ENCODE measurements around the gene SORBS1. TPM values are rescaled to one million over a fixed set of nuclear protein-coding genes. Genes with fewer than 3 reads are reported as not detected.

SORBS1 gene
- total and polyA plus RNA-seq, 9 of the 15 experiments (the other 6 are each of a cell fraction or from before 2014, with no cell fraction given), result 2.0 to 13.3 (median 6.5) TPM

DNA sequence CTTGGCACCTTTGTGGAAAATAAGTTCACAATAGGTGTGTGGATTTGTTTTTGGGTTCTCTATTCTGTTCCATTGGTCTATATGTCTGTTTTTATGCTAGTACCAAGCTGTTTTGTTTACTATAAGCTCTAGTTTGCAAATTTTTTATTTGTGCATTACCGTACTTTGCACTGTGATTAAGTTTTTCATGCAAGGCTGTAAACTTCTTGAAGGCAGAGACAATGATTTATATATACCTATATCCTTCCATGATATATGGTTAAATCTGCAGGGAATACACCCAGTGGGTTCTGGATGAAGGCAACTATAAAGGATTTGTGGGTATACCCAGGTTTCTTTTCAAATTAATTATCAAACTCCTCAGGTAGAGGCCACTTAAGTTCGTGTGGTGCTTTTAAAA lies 178.6 kb downstream of the SORBS1 start (continued):
- TF ChIP-seq, protein P1, sequence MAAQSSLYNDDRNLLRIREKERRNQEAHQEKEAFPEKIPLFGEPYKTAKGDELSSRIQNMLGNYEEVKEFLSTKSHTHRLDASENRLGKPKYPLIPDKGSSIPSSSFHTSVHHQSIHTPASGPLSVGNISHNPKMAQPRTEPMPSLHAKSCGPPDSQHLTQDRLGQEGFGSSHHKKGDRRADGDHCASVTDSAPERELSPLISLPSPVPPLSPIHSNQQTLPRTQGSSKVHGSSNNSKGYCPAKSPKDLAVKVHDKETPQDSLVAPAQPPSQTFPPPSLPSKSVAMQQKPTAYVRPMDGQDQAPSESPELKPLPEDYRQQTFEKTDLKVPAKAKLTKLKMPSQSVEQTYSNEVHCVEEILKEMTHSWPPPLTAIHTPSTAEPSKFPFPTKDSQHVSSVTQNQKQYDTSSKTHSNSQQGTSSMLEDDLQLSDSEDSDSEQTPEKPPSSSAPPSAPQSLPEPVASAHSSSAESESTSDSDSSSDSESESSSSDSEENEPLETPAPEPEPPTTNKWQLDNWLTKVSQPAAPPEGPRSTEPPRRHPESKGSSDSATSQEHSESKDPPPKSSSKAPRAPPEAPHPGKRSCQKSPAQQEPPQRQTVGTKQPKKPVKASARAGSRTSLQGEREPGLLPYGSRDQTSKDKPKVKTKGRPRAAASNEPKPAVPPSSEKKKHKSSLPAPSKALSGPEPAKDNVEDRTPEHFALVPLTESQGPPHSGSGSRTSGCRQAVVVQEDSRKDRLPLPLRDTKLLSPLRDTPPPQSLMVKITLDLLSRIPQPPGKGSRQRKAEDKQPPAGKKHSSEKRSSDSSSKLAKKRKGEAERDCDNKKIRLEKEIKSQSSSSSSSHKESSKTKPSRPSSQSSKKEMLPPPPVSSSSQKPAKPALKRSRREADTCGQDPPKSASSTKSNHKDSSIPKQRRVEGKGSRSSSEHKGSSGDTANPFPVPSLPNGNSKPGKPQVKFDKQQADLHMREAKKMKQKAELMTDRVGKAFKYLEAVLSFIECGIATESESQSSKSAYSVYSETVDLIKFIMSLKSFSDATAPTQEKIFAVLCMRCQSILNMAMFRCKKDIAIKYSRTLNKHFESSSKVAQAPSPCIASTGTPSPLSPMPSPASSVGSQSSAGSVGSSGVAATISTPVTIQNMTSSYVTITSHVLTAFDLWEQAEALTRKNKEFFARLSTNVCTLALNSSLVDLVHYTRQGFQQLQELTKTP (IDR thresholded peaks at IDR 0.05; ENCODE audit: low read depth in 1 of 2, partially characterized antibody in 2 of 2), result no peak
- TF ChIP-seq ZNF41 (CRISPR knock-in tag; conservative IDR thresholded peaks at IDR 0.05) (no peak), CBX1 (IDR thresholded peaks at IDR 0.05; ENCODE audit: low read depth) (no peak), POLR2AphosphoS2 (IDR thresholded peaks at IDR 0.05; ENCODE audit: low read length) (no peak), SAP30 (IDR thresholded peaks at IDR 0.05; ENCODE audit: borderline replicate concordance, insufficient read depth, low read depth, low read length, poor library complexity, severe bottlenecking) (no peak), SETDB1 (IDR thresholded peaks at IDR 0.05; ENCODE audit: low read length) (no peak), ZNF316 (IDR thresholded peaks at IDR 0.05) (no peak), MAFK (IDR thresholded peaks at IDR 0.05; ENCODE audit: low read length) (no peak), MECOM (CRISPR knock-in tag; IDR thresholded peaks at IDR 0.05) (no peak), ZNF436 (CRISPR knock-in tag; IDR thresholded peaks at IDR 0.05) (no peak), TGIF2 (CRISPR knock-in tag; IDR thresholded peaks at IDR 0.05) (no peak), PHTF2 (CRISPR knock-in tag; IDR thresholded peaks at IDR 0.05) (no peak)
- TF ChIP-seq, protein P2, sequence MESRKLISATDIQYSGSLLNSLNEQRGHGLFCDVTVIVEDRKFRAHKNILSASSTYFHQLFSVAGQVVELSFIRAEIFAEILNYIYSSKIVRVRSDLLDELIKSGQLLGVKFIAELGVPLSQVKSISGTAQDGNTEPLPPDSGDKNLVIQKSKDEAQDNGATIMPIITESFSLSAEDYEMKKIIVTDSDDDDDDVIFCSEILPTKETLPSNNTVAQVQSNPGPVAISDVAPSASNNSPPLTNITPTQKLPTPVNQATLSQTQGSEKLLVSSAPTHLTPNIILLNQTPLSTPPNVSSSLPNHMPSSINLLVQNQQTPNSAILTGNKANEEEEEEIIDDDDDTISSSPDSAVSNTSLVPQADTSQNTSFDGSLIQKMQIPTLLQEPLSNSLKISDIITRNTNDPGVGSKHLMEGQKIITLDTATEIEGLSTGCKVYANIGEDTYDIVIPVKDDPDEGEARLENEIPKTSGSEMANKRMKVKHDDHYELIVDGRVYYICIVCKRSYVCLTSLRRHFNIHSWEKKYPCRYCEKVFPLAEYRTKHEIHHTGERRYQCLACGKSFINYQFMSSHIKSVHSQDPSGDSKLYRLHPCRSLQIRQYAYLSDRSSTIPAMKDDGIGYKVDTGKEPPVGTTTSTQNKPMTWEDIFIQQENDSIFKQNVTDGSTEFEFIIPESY (CRISPR knock-in tag; IDR thresholded peaks at IDR 0.05), result no peak
- TF ChIP-seq, protein P3, sequence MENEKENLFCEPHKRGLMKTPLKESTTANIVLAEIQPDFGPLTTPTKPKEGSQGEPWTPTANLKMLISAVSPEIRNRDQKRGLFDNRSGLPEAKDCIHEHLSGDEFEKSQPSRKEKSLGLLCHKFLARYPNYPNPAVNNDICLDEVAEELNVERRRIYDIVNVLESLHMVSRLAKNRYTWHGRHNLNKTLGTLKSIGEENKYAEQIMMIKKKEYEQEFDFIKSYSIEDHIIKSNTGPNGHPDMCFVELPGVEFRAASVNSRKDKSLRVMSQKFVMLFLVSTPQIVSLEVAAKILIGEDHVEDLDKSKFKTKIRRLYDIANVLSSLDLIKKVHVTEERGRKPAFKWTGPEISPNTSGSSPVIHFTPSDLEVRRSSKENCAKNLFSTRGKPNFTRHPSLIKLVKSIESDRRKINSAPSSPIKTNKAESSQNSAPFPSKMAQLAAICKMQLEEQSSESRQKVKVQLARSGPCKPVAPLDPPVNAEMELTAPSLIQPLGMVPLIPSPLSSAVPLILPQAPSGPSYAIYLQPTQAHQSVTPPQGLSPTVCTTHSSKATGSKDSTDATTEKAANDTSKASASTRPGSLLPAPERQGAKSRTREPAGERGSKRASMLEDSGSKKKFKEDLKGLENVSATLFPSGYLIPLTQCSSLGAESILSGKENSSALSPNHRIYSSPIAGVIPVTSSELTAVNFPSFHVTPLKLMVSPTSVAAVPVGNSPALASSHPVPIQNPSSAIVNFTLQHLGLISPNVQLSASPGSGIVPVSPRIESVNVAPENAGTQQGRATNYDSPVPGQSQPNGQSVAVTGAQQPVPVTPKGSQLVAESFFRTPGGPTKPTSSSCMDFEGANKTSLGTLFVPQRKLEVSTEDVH (IDR thresholded peaks at IDR 0.05; ENCODE audit: low read depth, partially characterized antibody), result no peak
- TF ChIP-seq, protein P4, sequence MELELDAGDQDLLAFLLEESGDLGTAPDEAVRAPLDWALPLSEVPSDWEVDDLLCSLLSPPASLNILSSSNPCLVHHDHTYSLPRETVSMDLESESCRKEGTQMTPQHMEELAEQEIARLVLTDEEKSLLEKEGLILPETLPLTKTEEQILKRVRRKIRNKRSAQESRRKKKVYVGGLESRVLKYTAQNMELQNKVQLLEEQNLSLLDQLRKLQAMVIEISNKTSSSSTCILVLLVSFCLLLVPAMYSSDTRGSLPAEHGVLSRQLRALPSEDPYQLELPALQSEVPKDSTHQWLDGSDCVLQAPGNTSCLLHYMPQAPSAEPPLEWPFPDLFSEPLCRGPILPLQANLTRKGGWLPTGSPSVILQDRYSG (tag; conservative IDR thresholded peaks at IDR 0.05; ENCODE audit: low read depth), result no peak
- TF ChIP-seq, protein P5, sequence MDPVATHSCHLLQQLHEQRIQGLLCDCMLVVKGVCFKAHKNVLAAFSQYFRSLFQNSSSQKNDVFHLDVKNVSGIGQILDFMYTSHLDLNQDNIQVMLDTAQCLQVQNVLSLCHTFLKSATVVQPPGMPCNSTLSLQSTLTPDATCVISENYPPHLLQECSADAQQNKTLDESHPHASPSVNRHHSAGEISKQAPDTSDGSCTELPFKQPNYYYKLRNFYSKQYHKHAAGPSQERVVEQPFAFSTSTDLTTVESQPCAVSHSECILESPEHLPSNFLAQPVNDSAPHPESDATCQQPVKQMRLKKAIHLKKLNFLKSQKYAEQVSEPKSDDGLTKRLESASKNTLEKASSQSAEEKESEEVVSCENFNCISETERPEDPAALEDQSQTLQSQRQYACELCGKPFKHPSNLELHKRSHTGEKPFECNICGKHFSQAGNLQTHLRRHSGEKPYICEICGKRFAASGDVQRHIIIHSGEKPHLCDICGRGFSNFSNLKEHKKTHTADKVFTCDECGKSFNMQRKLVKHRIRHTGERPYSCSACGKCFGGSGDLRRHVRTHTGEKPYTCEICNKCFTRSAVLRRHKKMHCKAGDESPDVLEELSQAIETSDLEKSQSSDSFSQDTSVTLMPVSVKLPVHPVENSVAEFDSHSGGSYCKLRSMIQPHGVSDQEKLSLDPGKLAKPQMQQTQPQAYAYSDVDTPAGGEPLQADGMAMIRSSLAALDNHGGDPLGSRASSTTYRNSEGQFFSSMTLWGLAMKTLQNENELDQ (CRISPR knock-in tag; IDR thresholded peaks at IDR 0.05; ENCODE audit: borderline replicate concordance), result no peak
